A673 (cell line): ENCODE measurements around the gene COL9A3. TPM values are rescaled to one million over a fixed set of nuclear protein-coding genes. Genes with fewer than 3 reads are reported as not detected.

Source experiments
- BruUV-seq: library from RNA; stranded (reverse); fragments of 400-500 nt; replicated peaks from 2 replicates; lab custom pipeline; 2021; lab: Mats Ljungman, UMichigan
- CTCF ChIA-PET: fragments of 300-600 bp; sonication (Branson Sonifier 250); formaldehyde crosslinking; loops from one replicate; lab custom pipeline; 2022; ENCODE audit warnings: antibody characterized with exemption; lab: Charles Lee
- POLR2A ChIA-PET: fragments of 300-600 bp; sonication (Branson Sonifier 250); formaldehyde crosslinking; loops from one replicate; lab custom pipeline; 2022; ENCODE audit warnings: antibody characterized with exemption; ENCODE audit not compliant: low non-redundant PET; lab: Charles Lee
- DNase-seq: peaks from one replicate; pipeline ENCODE4 v3.0.0-alpha.2; 2015; ENCODE audit warnings: low spot score
- H3K27ac ChIP-seq: fragments of 200-600 bp; sonication (generic); 2 replicates; pipeline ENCODE4 v1.5.1; 2016; ENCODE audit warnings: mixed run types, low read depth, mild to moderate bottlenecking, mixed read lengths, antibody characterized with exemption, low read length; ENCODE audit not compliant: poor library complexity, severe bottlenecking
- H3K27me3 ChIP-seq: fragments of 200-600 bp; sonication (generic); replicated peaks from 2 replicates; pipeline ENCODE4 v1.6.1; 2017; ENCODE audit warnings: mixed run types, low read depth, mild to moderate bottlenecking, mixed read lengths, antibody characterized with exemption, low read length; ENCODE audit not compliant: insufficient read depth, poor library complexity
- H3K36me3 ChIP-seq: fragments of 200-600 bp; sonication (generic); 2 replicates; pipeline ENCODE4 v1.6.1; 2016; ENCODE audit warnings: mixed run types, mild to moderate bottlenecking, mixed read lengths, antibody characterized with exemption, low read length; ENCODE audit not compliant: insufficient read depth, poor library complexity, severe bottlenecking
- H3K4me1 ChIP-seq: fragments of 200-600 bp; sonication (generic); 2 replicates; pipeline ENCODE4 v1.6.1; 2017; ENCODE audit warnings: mixed run types, mild to moderate bottlenecking, mixed read lengths, antibody characterized with exemption, low read length; ENCODE audit not compliant: insufficient read depth, poor library complexity, severe bottlenecking
- H3K4me3 ChIP-seq: fragments of 200-600 bp; sonication (generic); 2 replicates; pipeline ENCODE4 v1.5.1; 2016; ENCODE audit warnings: low read depth, mixed run types, mild to moderate bottlenecking, mixed read lengths, low read length; ENCODE audit not compliant: poor library complexity, severe bottlenecking
- H3K9me3 ChIP-seq: fragments of 200-600 bp; sonication (generic); 2 replicates; pipeline ENCODE4 v1.6.1; 2016; ENCODE audit warnings: mixed run types, low read depth, mild to moderate bottlenecking, mixed read lengths, antibody characterized with exemption, low read length; ENCODE audit not compliant: poor library complexity, severe bottlenecking
- CTCF ChIP-seq: fragments of 300-800, 200-600 bp; sonication (generic); conservative IDR thresholded peaks from 2 replicates; pipeline ENCODE4 v1.5.1; 2017; ENCODE audit warnings: low read depth, mild to moderate bottlenecking, antibody characterized with exemption, low read length, moderate library complexity, mixed read lengths
- EZH2 ChIP-seq: fragments of 200-600 bp; sonication (generic); IDR thresholded peaks from 2 replicates; pipeline ENCODE4 v1.6.1; 2017; ENCODE audit warnings: borderline replicate concordance, low read depth, mild to moderate bottlenecking, mixed read lengths, antibody characterized with exemption, low read length; ENCODE audit not compliant: poor library complexity, severe bottlenecking
- intact Hi-C: fragments of 100-400 bp; cut with micrococcal nuclease; formaldehyde crosslinking; loops from one replicate; pipeline ENCODE4 v1.10.0; 2022; ENCODE audit not compliant: unreplicated experiment
- total RNA-seq: library from RNA; stranded (reverse); gene quantifications from 2 replicates; pipeline ENCODE4 v1.2.3, GENCODE V29; 2021

Gene COL9A3
- total RNA-seq, 1 experiment from 2014 or later = 8.4 TPM

GRCh38 chr20:62800314-62801259 is 16.3 kb upstream of the COL9A3 start:
- BruUV-seq = no TSS peak
- ChIA-PET CTCF (no interaction called here), POLR2A (no interaction called here)
- Histone ChIP-seq H3K4me3 (no peak overlapping the region), H3K4me1 (peaks cover 15% of the 10 kb centered on the region), H3K27ac (no peak overlapping the region), H3K36me3 (peaks cover 37% of the 10 kb centered on the region), H3K27me3 (no peaks in the 10 kb centered on the region), H3K9me3 (no peaks in the 10 kb centered on the region)
- TF ChIP-seq EZH2 (no peak), CTCF (no peak)
- DNase-seq = no peak
- intact Hi-C loops = no loop called here

GRCh38 chr20:62801284-62802010 is 15.4 kb upstream of the COL9A3 start:
- CTCF ChIA-PET = no interaction called here
- intact Hi-C loops = no loop called here

More at GRCh38 chr20:62801284-62802010, 15.4 kb upstream of the COL9A3 start:
- Histone ChIP-seq H3K27ac (no peak overlapping the region), H3K4me3 (no peak overlapping the region), H3K4me1 (peaks cover 24% of the 10 kb centered on the region), H3K9me3 (no peaks in the 10 kb centered on the region), H3K27me3 (no peaks in the 10 kb centered on the region), H3K36me3 (peaks cover 37% of the 10 kb centered on the region)
- DNase-seq = no peak
- POLR2A ChIA-PET = no interaction called here
- TF ChIP-seq CTCF (no peak), EZH2 (no peak)
- no TSS peak for BruUV-seq
